NT2/D1 (cell line): ENCODE data around the gene SOAT2.
"Not testable (repeated sequence)": the region's sequence is repeated elsewhere in the genome, so short reads cannot be mapped to it uniquely, and the experiment has no call there.

ENCODE experiments used
- DNase-seq: peaks from one replicate; pipeline ENCODE4 v3.0.0-alpha.2; 2011; ENCODE audit warnings: low read depth, low spot score
- H3K27me3 ChIP-seq: 2 replicates; pipeline ENCODE4 v1.6.0; 2011; ENCODE audit warnings: mild to moderate bottlenecking; ENCODE audit not compliant: insufficient read length, insufficient read depth
- H3K36me3 ChIP-seq: 2 replicates; pipeline ENCODE4 v1.6.1; 2011; ENCODE audit warnings: mild to moderate bottlenecking, low read length, mixed read lengths; ENCODE audit not compliant: insufficient read depth, insufficient read length
- H3K4me1 ChIP-seq: 2 replicates; pipeline ENCODE4 v1.5.1; 2011; ENCODE audit not compliant: insufficient read depth, insufficient read length
- H3K4me3 ChIP-seq: 2 replicates; pipeline ENCODE4 v1.5.1; 2011; ENCODE audit warnings: low read depth; ENCODE audit not compliant: insufficient read length
- H3K9ac ChIP-seq: 2 replicates; pipeline ENCODE4 v1.6.0; 2011; ENCODE audit warnings: low read depth; ENCODE audit not compliant: insufficient read length
- H3K9me3 ChIP-seq: 2 replicates; pipeline ENCODE4 v1.5.1; 2011; ENCODE audit warnings: mild to moderate bottlenecking, low read length; ENCODE audit not compliant: insufficient read depth
- SUZ12 ChIP-seq: IDR thresholded peaks from 2 replicates; pipeline ENCODE4 v1.6.1; 2011; ENCODE audit not compliant: insufficient read length, insufficient read depth; ENCODE audit errors: extremely low read depth
- YY1 ChIP-seq: IDR thresholded peaks from 2 replicates; pipeline ENCODE4 v1.6.1; 2011; ENCODE audit not compliant: insufficient read length, insufficient read depth
- ZNF274 ChIP-seq: IDR thresholded peaks from 2 replicates; pipeline ENCODE4 v1.6.1; 2011; ENCODE audit warnings: mild to moderate bottlenecking, low read depth, low read length

Gene SOAT2

DNA sequence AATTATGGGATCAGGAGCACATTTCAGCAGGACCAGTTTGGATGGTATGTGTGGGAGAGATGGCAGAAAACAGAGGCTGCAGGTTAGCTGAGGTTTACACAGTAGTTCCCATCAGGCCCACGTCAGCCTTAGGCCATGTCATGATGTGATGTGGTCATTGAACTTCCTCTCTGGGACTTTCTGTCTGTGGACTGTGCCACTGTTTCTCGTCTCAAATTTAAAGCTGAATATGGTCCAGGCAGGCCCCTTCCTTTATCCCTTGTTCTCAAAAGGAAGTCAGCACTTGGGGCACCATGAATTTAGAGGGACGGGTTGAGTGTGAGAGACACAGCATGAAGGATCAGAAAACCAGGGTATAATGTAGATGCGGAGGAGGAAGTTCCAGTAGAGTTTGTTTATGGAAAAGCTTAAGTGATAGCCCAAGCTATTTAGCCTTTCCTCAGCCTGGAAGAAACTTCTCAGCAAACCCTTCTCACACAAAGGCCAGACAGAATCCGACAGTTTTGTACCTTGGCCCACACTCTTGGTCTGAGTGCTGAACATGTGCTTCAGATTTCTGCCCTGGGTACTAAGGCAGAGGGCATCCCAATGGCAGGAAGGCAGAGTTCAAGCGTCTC, 9.4 kb upstream of the SOAT2 start:
- TF ChIP-seq YY1, result no peak
- no peak for TF ChIP-seq ZNF274
- no peak for TF ChIP-seq SUZ12
- peaks cover 15% of the 10 kb centered on the region for H3K4me1 ChIP-seq
- H3K36me3 ChIP-seq, result no peaks in the 10 kb centered on the region
- no peaks in the 10 kb centered on the region for H3K9me3 ChIP-seq
- no peak for DNase-seq
- H3K9ac ChIP-seq, result no peak overlapping the region
- no peak overlapping the region for H3K4me3 ChIP-seq
- peaks cover 27% of the 10 kb centered on the region for H3K27me3 ChIP-seq

DNA sequence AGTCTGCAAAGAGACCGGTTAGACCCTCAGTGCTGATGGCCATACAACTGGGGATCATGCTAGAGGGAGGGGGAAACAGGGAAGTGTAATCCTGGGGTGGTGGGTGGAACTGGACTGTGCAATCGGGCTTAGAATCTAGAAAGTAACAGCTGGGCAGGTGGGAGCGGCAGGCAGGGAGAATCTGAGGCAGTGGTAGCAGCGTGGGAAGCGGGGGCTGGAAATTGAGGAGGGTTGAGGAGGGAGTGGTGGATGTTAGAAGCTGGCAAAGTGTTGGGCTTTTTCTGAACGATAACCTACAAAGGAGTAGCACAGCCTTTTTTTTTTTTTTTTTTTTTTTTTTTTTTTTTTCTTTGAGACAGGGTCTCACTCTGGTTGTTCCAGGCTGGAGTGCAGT, 8.9 kb upstream of the SOAT2 start:
- Histone ChIP-seq H3K9ac (no peak overlapping the region), H3K4me3 (no peak overlapping the region), H3K4me1 (peaks cover 19% of the 10 kb centered on the region), H3K9me3 (no peaks in the 10 kb centered on the region), H3K36me3 (no peaks in the 10 kb centered on the region), H3K27me3 (peaks cover 31% of the 10 kb centered on the region)
- DNase-seq, result no peak
- no peak for TF ChIP-seq SUZ12
- TF ChIP-seq ZNF274, result no peak
- no peak for TF ChIP-seq YY1

DNA sequence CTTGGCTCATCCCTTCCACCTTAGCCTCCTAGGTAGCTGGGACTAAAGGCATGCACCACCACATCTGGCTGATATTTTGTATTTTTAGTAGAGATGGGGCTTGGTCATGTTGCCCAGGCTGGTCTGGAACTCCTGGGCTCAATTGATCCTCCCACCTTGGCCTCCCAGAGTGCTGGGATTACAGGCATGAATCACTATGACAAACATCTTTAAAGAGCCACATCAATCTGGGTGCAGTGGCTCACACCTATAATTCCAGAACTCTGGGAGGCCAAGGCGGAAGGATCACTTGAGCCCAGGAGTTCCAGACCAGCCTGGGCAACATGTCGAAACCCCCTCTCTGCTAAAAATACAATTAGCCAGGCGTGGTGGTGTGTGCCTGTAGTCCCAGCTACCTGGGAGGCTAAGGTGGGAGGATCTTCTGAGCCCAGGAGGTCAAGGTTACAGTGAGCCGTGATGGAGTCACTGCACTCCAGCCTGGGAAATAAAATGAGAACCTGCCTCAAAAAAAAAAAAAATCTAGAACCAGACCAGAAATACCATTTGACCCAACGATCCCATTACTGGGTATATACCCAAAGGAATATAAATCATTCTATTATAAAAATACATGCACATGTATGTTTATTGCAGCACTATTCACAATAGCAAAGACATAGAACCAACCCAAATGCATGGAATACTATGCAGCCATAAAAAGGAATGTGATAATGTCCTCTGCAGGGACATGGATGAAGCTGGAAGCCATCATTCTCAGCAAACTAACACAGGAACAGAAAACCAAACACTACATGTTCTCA, 8.3 kb upstream of the SOAT2 start:
- H3K9me3 ChIP-seq, H3K4me3 ChIP-seq, DNase-seq, H3K36me3 ChIP-seq, H3K9ac ChIP-seq: not testable (repeated sequence)
- Histone ChIP-seq H3K27me3 (peaks cover 31% of the 10 kb centered on the region), H3K4me1 (peaks cover 19% of the 10 kb centered on the region)

DNA sequence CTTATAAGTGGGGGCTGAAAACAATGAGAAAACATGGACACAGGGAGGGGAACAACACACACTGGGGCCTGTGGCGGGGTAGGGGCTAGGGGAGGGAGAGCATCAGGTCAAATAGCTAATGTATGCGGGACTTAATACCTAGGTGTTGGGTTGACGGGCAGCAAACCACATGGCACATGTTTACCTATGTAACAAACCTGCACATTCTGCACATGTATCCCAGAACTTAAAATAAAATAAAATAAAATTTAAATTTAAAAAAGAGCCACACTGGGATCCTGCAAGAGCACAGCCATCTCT, 7.7 kb upstream of the SOAT2 start:
- H3K4me3 ChIP-seq, H3K36me3 ChIP-seq, DNase-seq, H3K9ac ChIP-seq, H3K9me3 ChIP-seq: not testable (repeated sequence)
- H3K27me3 ChIP-seq, result peaks cover 31% of the 10 kb centered on the region
- peaks cover 19% of the 10 kb centered on the region for H3K4me1 ChIP-seq

DNA sequence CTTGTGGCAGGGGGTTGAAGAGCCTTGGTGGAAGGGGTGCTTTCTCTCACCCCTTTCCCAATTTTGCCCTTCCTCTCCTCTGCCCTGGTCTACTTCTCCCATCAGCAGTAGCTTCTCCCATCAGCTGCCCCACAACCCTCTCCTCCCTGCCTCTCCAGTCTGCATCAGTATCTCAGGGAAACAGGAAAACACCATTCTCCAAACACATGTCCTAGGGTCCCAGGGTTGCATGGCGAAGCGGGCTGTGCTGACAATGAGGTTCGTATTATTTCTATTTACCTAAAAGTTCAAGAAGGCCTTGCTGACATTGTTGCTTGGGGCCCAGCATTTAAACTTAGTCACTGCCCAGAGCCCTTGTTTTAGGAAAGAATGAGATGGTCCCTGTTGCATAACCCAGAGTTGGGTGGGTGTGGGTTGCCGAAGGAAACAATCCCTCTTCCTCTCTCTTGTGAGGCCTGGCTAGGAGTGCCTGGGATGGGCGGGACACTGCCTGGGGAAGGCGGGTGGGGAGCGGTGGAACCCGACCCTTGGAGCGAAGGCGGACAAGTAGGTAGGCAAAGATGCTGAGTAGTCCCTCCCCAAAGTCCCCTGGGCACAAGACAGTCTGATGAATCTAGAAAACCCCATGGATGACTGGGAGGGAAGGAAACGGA, 7.1 kb upstream of the SOAT2 start:
- TF ChIP-seq SUZ12, result no peak
- no peak for TF ChIP-seq ZNF274
- no peak for TF ChIP-seq YY1
- Histone ChIP-seq H3K36me3 (peaks cover 3% of the 10 kb centered on the region), H3K4me1 (peaks cover 23% of the 10 kb centered on the region), H3K9ac (peak overlapping the region; percentile 28), H3K4me3 (peak overlapping the region; percentile 66), H3K27me3 (peaks cover 31% of the 10 kb centered on the region), H3K9me3 (no peaks in the 10 kb centered on the region)
- DNase-seq, result no peak

DNA sequence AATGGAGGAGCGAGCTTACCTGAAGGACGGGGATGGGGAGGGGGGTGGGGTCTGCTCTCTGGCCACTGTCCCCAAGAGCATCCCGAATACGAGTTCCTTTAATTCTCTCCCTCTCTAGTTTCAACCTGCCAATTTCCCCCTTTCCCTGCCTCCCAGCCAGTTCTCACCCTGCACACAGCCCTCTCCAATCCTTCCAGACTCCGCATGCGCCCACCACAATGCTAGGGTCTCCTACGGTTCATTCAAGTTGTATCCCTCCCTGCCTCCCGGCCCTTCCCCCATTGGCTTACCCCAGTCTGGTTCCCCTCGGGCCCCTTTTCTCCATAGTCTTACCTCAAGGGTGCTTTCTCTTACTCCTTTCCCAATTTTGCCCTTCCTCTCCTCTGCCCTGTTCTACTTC, 6.5 kb upstream of the SOAT2 start:
- no peak for DNase-seq
- Histone ChIP-seq H3K9ac (peak overlapping the region; percentile 6), H3K4me1 (peaks cover 23% of the 10 kb centered on the region)

DNA sequence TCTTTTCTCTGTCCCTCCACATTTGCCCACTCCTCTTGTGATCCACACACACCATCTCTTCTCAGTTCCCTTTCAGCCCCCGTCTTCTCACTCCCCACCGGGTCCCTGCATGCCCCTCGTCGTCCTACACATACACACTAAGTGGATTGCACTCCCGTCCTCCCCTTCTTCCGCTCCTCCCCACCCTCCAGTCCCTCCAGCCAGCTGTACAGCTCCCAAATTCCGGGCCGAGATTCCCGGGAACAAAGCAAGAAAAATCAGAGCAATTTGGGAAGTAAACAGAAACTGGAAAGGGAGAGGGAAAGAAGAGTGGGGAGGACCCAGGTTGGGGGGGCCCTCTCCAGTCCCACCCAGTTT, 6.1 kb upstream of the SOAT2 start:
- Histone ChIP-seq H3K4me1 (peaks cover 23% of the 10 kb centered on the region), H3K9me3 (no peaks in the 10 kb centered on the region), H3K36me3 (peaks cover 3% of the 10 kb centered on the region), H3K4me3 (peak overlapping the region; percentile 66), H3K9ac (peak overlapping the region; percentile 81), H3K27me3 (peaks cover 31% of the 10 kb centered on the region)
- DNase-seq, result no peak
- TF ChIP-seq ZNF274 (no peak), SUZ12 (no peak), YY1 (no peak)

More for the DNA sequence above, 6.5 kb upstream of the SOAT2 start:
- no peaks in the 10 kb centered on the region for H3K9me3 ChIP-seq
- peaks cover 31% of the 10 kb centered on the region for H3K27me3 ChIP-seq
- H3K36me3 ChIP-seq, result peaks cover 3% of the 10 kb centered on the region
- TF ChIP-seq ZNF274, result no peak
- no peak for TF ChIP-seq YY1
- no peak for TF ChIP-seq SUZ12
- peak overlapping the region; percentile 66 for H3K4me3 ChIP-seq
